Parathyroid adenoma (tissue), 2 donors: ENCODE measurements around the gene SOX5.

ENCODE experiments used
- H2AFZ ChIP-seq: fragments of 300-600 bp; sonication (generic); one replicate; pipeline ENCODE4 v1.7.0; 2017; ENCODE audit warnings: antibody characterized with exemption, mild to moderate bottlenecking
- H3K27ac ChIP-seq: fragments of 300-600 bp; sonication (generic); one replicate; pipeline ENCODE4 v1.7.0; 2017
- H3K27me3 ChIP-seq: fragments of 300-600 bp; sonication (generic); one replicate; pipeline ENCODE4 v1.7.0; 2017; ENCODE audit warnings: low read length; ENCODE audit not compliant: control insufficient read depth, insufficient read depth
- H3K36me3 ChIP-seq: fragments of 300-600 bp; sonication (generic); one replicate; pipeline ENCODE4 v1.7.0; 2017; ENCODE audit warnings: low read length; ENCODE audit not compliant: control insufficient read depth, insufficient read depth
- H3K4me1 ChIP-seq: fragments of 300-600 bp; sonication (generic); one replicate; pipeline ENCODE4 v1.7.0; 2017; ENCODE audit warnings: control low read depth
- H3K4me2 ChIP-seq: fragments of 300-600 bp; sonication (generic); one replicate; pipeline ENCODE4 v1.7.0; 2017; ENCODE audit warnings: low read length
- H3K4me3 ChIP-seq: fragments of 300-600 bp; sonication (generic); one replicate; pipeline ENCODE4 v1.7.0; 2017; ENCODE audit warnings: low read depth, low read length
- H3K79me2 ChIP-seq: fragments of 300-600 bp; sonication (generic); one replicate; pipeline ENCODE4 v1.7.0; 2017; ENCODE audit warnings: control low read depth
- H3K9ac ChIP-seq: fragments of 300-600 bp; sonication (generic); one replicate; pipeline ENCODE4 v1.7.0; 2017; ENCODE audit warnings: mild to moderate bottlenecking
- H3K9me3 ChIP-seq: fragments of 300-600 bp; sonication (generic); one replicate; pipeline ENCODE4 v1.7.0; 2017; ENCODE audit warnings: low read length; ENCODE audit not compliant: control insufficient read depth
- TF ChIP-seq, protein P1 (sequence below): fragments of 300-600 bp; sonication (generic); IDR thresholded peaks from one replicate; pipeline ENCODE4 v1.7.0; 2017; ENCODE audit warnings: antibody characterized with exemption, mild to moderate bottlenecking
- donor health status: primary hyperparathyroidism.

SOX5 gene

DNA sequence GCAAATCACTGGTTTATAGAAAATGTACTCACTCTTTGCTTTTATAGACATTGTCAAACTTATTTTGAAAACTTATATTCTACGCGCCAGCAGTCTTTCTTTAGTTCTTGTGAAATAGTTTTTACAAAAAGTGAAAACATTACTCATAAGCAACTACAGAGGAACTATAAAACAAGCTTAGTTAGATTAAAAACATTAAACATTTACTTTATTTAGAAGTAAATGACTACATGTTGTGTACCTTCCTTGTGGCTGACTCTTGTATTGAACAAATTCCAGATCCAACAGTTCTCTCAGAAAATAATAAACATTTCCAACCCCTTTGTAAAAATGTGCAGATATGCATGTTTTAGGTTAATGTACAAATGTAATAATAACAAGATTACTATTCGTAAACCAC, 198.5 kb downstream of the SOX5 start:
- Histone ChIP-seq H3K9me3 (no peaks in the 10 kb centered on the region), H3K9ac (no peak overlapping the region), H3K4me1 (no peaks in the 10 kb centered on the region), H3K4me2 (no peak overlapping the region), H3K27ac (no peak overlapping the region), H2AFZ (no peak overlapping the region), H3K36me3 (no peaks in the 10 kb centered on the region), H3K4me3 (no peak overlapping the region), H3K27me3 (no peaks in the 10 kb centered on the region), H3K79me2 (no peaks in the 10 kb centered on the region)
- TF ChIP-seq, protein P1, sequence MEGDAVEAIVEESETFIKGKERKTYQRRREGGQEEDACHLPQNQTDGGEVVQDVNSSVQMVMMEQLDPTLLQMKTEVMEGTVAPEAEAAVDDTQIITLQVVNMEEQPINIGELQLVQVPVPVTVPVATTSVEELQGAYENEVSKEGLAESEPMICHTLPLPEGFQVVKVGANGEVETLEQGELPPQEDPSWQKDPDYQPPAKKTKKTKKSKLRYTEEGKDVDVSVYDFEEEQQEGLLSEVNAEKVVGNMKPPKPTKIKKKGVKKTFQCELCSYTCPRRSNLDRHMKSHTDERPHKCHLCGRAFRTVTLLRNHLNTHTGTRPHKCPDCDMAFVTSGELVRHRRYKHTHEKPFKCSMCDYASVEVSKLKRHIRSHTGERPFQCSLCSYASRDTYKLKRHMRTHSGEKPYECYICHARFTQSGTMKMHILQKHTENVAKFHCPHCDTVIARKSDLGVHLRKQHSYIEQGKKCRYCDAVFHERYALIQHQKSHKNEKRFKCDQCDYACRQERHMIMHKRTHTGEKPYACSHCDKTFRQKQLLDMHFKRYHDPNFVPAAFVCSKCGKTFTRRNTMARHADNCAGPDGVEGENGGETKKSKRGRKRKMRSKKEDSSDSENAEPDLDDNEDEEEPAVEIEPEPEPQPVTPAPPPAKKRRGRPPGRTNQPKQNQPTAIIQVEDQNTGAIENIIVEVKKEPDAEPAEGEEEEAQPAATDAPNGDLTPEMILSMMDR = no peak

DNA sequence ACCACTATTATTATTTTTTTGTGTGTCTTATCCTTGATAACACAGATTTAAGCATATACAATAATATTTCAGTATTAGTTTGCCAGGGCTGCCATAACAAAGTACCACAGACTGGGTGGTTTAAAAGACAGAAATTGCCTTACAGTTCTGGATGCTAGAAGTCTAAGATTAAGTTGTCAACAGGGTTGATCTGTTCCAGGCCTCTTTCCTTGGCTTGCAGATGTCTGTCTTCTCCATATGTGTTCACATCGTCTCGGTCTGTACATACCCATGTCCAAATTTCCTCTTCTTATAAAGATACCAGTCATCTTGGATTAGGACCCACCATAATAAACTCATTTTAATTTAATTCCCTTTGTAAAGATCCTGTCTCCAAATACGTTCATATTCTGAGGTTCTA, 204.8 kb downstream of the SOX5 start:
- H3K27ac ChIP-seq = no peak overlapping the region
- H3K4me3 ChIP-seq = no peak overlapping the region
- no peaks in the 10 kb centered on the region for H3K27me3 ChIP-seq
- H2AFZ ChIP-seq = no peak overlapping the region
- no peaks in the 10 kb centered on the region for H3K36me3 ChIP-seq
- H3K9ac ChIP-seq = no peak overlapping the region
- H3K9me3 ChIP-seq = no peaks in the 10 kb centered on the region
- no peaks in the 10 kb centered on the region for H3K4me1 ChIP-seq
- no peak overlapping the region for H3K4me2 ChIP-seq
- TF ChIP-seq, protein P1 = no peak
- H3K79me2 ChIP-seq = no peaks in the 10 kb centered on the region

DNA sequence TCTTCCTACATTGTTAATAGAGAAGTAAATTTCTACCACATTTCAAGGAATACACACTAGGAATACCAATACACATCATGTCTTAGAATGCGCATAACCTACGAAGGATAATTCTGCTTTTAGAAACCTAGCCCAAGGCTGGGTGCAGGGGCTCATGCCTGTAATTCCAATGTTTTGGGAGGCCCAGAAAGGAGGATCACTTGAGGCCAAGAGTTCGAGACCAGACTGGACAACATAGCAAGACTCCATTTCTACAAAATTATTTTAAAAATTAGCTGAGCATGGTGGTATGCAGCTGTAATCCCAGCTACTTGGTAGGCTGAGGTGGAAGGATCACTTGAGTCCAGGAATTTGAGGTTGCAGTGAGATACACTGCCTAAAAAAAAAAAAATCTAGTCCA, 206.9 kb downstream of the SOX5 start:
- TF ChIP-seq, protein P1 = no peak
- Histone ChIP-seq H3K27me3 (no peaks in the 10 kb centered on the region), H3K4me2 (no peak overlapping the region), H3K36me3 (no peaks in the 10 kb centered on the region), H3K4me3 (no peak overlapping the region), H3K79me2 (no peaks in the 10 kb centered on the region), H3K4me1 (no peaks in the 10 kb centered on the region), H3K9ac (no peak overlapping the region), H3K27ac (no peak overlapping the region), H2AFZ (no peak overlapping the region), H3K9me3 (no peaks in the 10 kb centered on the region)

DNA sequence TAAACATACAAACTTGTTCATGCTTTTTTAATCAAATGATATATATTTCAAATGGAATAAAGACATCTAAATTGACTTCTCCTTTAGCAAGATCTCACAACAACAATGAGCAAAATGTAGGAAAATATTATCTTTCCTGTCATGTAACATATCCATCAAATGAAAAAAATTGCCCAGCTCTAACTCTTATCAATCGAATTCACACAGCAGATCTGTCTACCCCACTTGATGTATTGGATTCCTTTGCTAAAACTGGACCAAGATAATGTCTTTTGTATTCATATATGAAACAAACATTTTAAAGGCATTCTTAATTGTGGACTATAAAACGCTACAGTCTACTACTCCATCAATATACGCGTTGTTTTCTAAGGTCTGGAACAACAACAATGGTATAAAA, 218.0 kb downstream of the SOX5 start:
- no peaks in the 10 kb centered on the region for H3K9me3 ChIP-seq
- TF ChIP-seq, protein P1 = no peak
- no peak overlapping the region for H3K27ac ChIP-seq
- H3K4me3 ChIP-seq = no peak overlapping the region
- no peak overlapping the region for H3K9ac ChIP-seq
- no peaks in the 10 kb centered on the region for H3K4me1 ChIP-seq
- H3K4me2 ChIP-seq = no peak overlapping the region
- no peak overlapping the region for H2AFZ ChIP-seq
- no peaks in the 10 kb centered on the region for H3K36me3 ChIP-seq
- no peaks in the 10 kb centered on the region for H3K27me3 ChIP-seq
- H3K79me2 ChIP-seq = no peaks in the 10 kb centered on the region

DNA sequence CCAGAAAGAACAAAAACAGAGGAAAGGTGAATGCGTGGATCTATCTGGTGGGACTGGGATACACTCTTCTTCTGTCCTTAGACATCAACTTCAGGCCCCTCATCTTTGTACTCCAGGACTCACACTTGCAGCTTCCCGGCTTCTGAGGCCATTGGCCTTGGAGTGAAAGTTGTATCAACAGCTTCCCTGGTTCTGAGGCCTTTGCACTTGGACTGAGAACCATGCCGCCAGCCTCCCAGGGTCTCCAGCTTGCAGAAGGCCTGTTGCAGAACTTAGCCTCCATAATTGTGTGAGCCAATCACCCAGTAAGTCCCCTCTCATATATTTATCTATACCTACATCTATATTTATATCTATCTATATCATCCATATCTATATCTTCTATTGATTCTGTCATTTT, 218.4 kb downstream of the SOX5 start:
- TF ChIP-seq, protein P1 = no peak
- H3K9me3 ChIP-seq = no peaks in the 10 kb centered on the region
- no peak overlapping the region for H2AFZ ChIP-seq

More for the DNA sequence above, 218.4 kb downstream of the SOX5 start:
- no peaks in the 10 kb centered on the region for H3K79me2 ChIP-seq
- no peak overlapping the region for H3K4me3 ChIP-seq
- H3K4me1 ChIP-seq = no peaks in the 10 kb centered on the region
- H3K9ac ChIP-seq = no peak overlapping the region
- H3K36me3 ChIP-seq = no peaks in the 10 kb centered on the region
- no peak overlapping the region for H3K4me2 ChIP-seq
- no peaks in the 10 kb centered on the region for H3K27me3 ChIP-seq
- no peak overlapping the region for H3K27ac ChIP-seq
